ENCODE results near the gene DPY19L3. TPM values are rescaled to one million over a fixed set of nuclear protein-coding genes. Genes with fewer than 3 reads are reported as not detected.

Gene DPY19L3
- polyA plus RNA-seq, 1 of the 3 experiments (the other 2 are of a cell fraction), result 25.2 TPM

- Histone ChIP-seq H2AFZ (ENCODE audit: low read depth) (no peak overlapping the region), H3K36me3 (replicated peaks in 1 of 2; ENCODE audit: control insufficient read depth in 1 of 2, insufficient read depth in 2 of 2, low read length in 1 of 2) (peaks cover 61 to 73% of the 10 kb centered on the region in 2 experiments), H3K9me2 (no peaks in the 10 kb centered on the region), H3K27ac (ENCODE audit: low read depth in 2 of 2, low read length in 1 of 2) (no peak overlapping the region), H3K9ac (no peak overlapping the region), H3K79me2 (ENCODE audit: insufficient read depth) (no peaks in the 10 kb centered on the region), H3K9me3 (no peaks in the 10 kb centered on the region), H3K4me3 (ENCODE audit: low read depth in 2 of 2, low read length in 1 of 2) (no peak overlapping the region), H3K27me3 (ENCODE audit: insufficient read depth) (no peaks in the 10 kb centered on the region), H3K4me1 (ENCODE audit: control insufficient read depth in 1 of 2, insufficient read depth in 2 of 2, low read depth in 1 of 2, low read length in 1 of 2) (no peaks in the 10 kb centered on the region), H4K20me1 (ENCODE audit: insufficient read depth) (no peaks in the 10 kb centered on the region), H3K4me2 (no peak overlapping the region), H3F3A (replicated peaks; ENCODE audit: insufficient read depth) (peaks cover 7% of the 10 kb centered on the region)
- ChIA-PET POLR2A (no interaction called here), CTCF (no interaction called here)
- 89% methylated on average over 1 of the region's 1 CpG for WGBS (ENCODE audit: low lambda C conversion rate)
- no peak for DNase-seq
- no peak for TF ChIP-seq CTCF (IDR thresholded peaks at IDR 0.05)
- TF ChIP-seq GATA2 (CRISPR knock-in tag; IDR thresholded peaks at IDR 0.05), result no peak
- no peak for TF ChIP-seq ELF1 (IDR thresholded peaks at IDR 0.05)
- TF ChIP-seq USF2 (IDR thresholded peaks at IDR 0.05; ENCODE audit: borderline replicate concordance, low read depth, low read length), result no peak
- TF ChIP-seq EP300 (IDR thresholded peaks at IDR 0.05; ENCODE audit: borderline replicate concordance in 1 of 2, low read depth in 1 of 2, low read length in 1 of 2), result no peak
- no peak for TF ChIP-seq GABPA (IDR thresholded peaks at IDR 0.05; ENCODE audit: low read depth)
- no peak for TF ChIP-seq ZBTB33 (IDR thresholded peaks at IDR 0.05; ENCODE audit: borderline replicate concordance, low read depth)
- TF ChIP-seq IRF3 (IDR thresholded peaks at IDR 0.05; ENCODE audit: low read depth, low read length), result no peak
- no peak for TF ChIP-seq MXI1 (IDR thresholded peaks at IDR 0.05; ENCODE audit: low read depth, low read length)
- TF ChIP-seq RAD21 (IDR thresholded peaks at IDR 0.05; ENCODE audit: low read length), result no peak
- TF ChIP-seq RFX5 (IDR thresholded peaks at IDR 0.05; ENCODE audit: low read length), result no peak
- no peak for TF ChIP-seq MAX (IDR thresholded peaks at IDR 0.05; ENCODE audit: low read depth)
- TF ChIP-seq PBX3 (IDR thresholded peaks at IDR 0.05), result no peak
- TF ChIP-seq FOXM1 (IDR thresholded peaks at IDR 0.05; ENCODE audit: low read depth), result no peak
- TF ChIP-seq USF1 (IDR thresholded peaks at IDR 0.05; ENCODE audit: borderline replicate concordance, low read depth), result no peak
- TF ChIP-seq TCF12 (IDR thresholded peaks at IDR 0.05), result no peak
- no peak for TF ChIP-seq REST (IDR thresholded peaks at IDR 0.05; ENCODE audit: low read depth, low read length)
These were observed 31.5 kb downstream of the DPY19L3 start for GRCh38 chr19:32437096-32437495.

All from SK-N-SH (cell line).